HEK293 (cell line): Measurements from ENCODE around the gene SRRM4.

Experiments
- BCL11A ChIP-seq: fragments of 450-650 bp; formaldehyde crosslinking; IDR thresholded peaks from 2 replicates; pipeline ENCODE4 v1.5.1; 2016; ENCODE audit warnings: low read depth, missing biosample characterization, missing genetic modification characterization
- GLIS1 ChIP-seq: fragments of 450-650 bp; formaldehyde crosslinking; IDR thresholded peaks from 2 replicates; pipeline ENCODE4 v1.5.1; 2016; ENCODE audit warnings: missing biosample characterization, missing genetic modification characterization
- KLF1 ChIP-seq: fragments of 450-650 bp; formaldehyde crosslinking; IDR thresholded peaks from 2 replicates; pipeline ENCODE4 v1.5.1; 2016; ENCODE audit warnings: missing biosample characterization, missing genetic modification characterization
- OSR2 ChIP-seq: fragments of 450-650 bp; formaldehyde crosslinking; IDR thresholded peaks from 2 replicates; pipeline ENCODE4 v1.5.1; 2016; ENCODE audit warnings: missing biosample characterization, missing genetic modification characterization
- PRDM1 ChIP-seq: fragments of 450-650 bp; formaldehyde crosslinking; IDR thresholded peaks from 2 replicates; pipeline ENCODE4; 2016; ENCODE audit warnings: missing biosample characterization, missing genetic modification characterization
- REPIN1 ChIP-seq: fragments of 450-650 bp; formaldehyde crosslinking; IDR thresholded peaks from 2 replicates; pipeline ENCODE4 v1.5.1; 2017; ENCODE audit warnings: missing biosample characterization, missing genetic modification characterization, low read depth
- SP2 ChIP-seq: fragments of 450-650 bp; formaldehyde crosslinking; IDR thresholded peaks from 2 replicates; pipeline ENCODE4 v1.5.1; 2016; ENCODE audit warnings: missing biosample characterization, missing genetic modification characterization
- YY1 ChIP-seq: fragments of 450-650 bp; formaldehyde crosslinking; IDR thresholded peaks from 2 replicates; pipeline ENCODE4 v1.5.1; 2018; ENCODE audit warnings: missing biosample characterization, missing genetic modification characterization
- ZBTB20 ChIP-seq: fragments of 450-650 bp; formaldehyde crosslinking; IDR thresholded peaks from 2 replicates; pipeline ENCODE4 v1.5.1; 2016; ENCODE audit warnings: missing biosample characterization, missing genetic modification characterization
- ZBTB21 ChIP-seq: fragments of 450-650 bp; formaldehyde crosslinking; IDR thresholded peaks from 2 replicates; pipeline ENCODE4 v1.5.1; 2017; ENCODE audit warnings: missing biosample characterization, missing genetic modification characterization
- ZBTB48 ChIP-seq: fragments of 450-650 bp; formaldehyde crosslinking; IDR thresholded peaks from 2 replicates; pipeline ENCODE4 v1.5.1; 2016; ENCODE audit warnings: missing biosample characterization, missing genetic modification characterization
- ZFP69B ChIP-seq: fragments of 450-650 bp; formaldehyde crosslinking; IDR thresholded peaks from 2 replicates; pipeline ENCODE4 v1.5.1; 2016; ENCODE audit warnings: missing biosample characterization, missing genetic modification characterization
- ZNF274 ChIP-seq, 2 experiments: fragments of 200-500 bp in 1 of 2; fragments of 450-650 bp in 1 of 2; sonication (Bioruptor generic) in 1 of 2; formaldehyde crosslinking in 1 of 2; IDR thresholded peaks; 2 replicates each; pipeline versions ENCODE4 v1.5.1 to v1.6.1; 2014 to 2016; ENCODE audit warnings: borderline replicate concordance in 1 of 2, inconsistent platforms in 1 of 2, low read length in 1 of 2, missing biosample characterization in 1 of 2, missing genetic modification characterization in 1 of 2
- ZNF660 ChIP-seq: fragments of 450-650 bp; IDR thresholded peaks from 2 replicates; pipeline ENCODE4 v1.5.1; 2018; ENCODE audit warnings: missing biosample characterization, mild to moderate bottlenecking, missing genetic modification characterization
- ZNF785 ChIP-seq: fragments of 450-650 bp; formaldehyde crosslinking; IDR thresholded peaks from 2 replicates; pipeline ENCODE4 v1.5.1; 2016; ENCODE audit warnings: missing biosample characterization, missing genetic modification characterization
- ZNF791 ChIP-seq: fragments of 450-650 bp; formaldehyde crosslinking; IDR thresholded peaks from 2 replicates; pipeline ENCODE4 v1.5.1; 2016; ENCODE audit warnings: missing biosample characterization, missing genetic modification characterization
- ZSCAN30 ChIP-seq: fragments of 450-650 bp; IDR thresholded peaks from 2 replicates; pipeline ENCODE4 v1.5.1; 2018; ENCODE audit warnings: missing biosample characterization, mild to moderate bottlenecking, missing genetic modification characterization, moderate library complexity
- TF ChIP-seq, protein P1 (sequence below): fragments of 450-650 bp; formaldehyde crosslinking; conservative IDR thresholded peaks from 2 replicates; pipeline ENCODE4 v1.5.1; 2016; ENCODE audit warnings: low read depth, missing biosample characterization, missing genetic modification characterization
- TF ChIP-seq, protein P2 (sequence below): fragments of 450-650 bp; formaldehyde crosslinking; IDR thresholded peaks from 2 replicates; pipeline ENCODE4 v1.5.1; 2016; ENCODE audit warnings: missing biosample characterization, missing genetic modification characterization
- TF ChIP-seq, protein P3 (sequence below): fragments of 450-650 bp; formaldehyde crosslinking; IDR thresholded peaks from 2 replicates; pipeline ENCODE4 v1.5.1; 2016; ENCODE audit warnings: missing biosample characterization, missing genetic modification characterization, borderline replicate concordance
- TF ChIP-seq, protein P4 (sequence below): fragments of 450-650 bp; formaldehyde crosslinking; IDR thresholded peaks from 2 replicates; pipeline ENCODE4 v1.5.1; 2016; ENCODE audit warnings: missing biosample characterization, missing genetic modification characterization
- TF ChIP-seq, protein P5 (sequence below): fragments of 450-650 bp; formaldehyde crosslinking; IDR thresholded peaks from 2 replicates; pipeline ENCODE4 v1.5.1; 2016; ENCODE audit warnings: missing biosample characterization, missing genetic modification characterization

SRRM4 gene

DNA sequence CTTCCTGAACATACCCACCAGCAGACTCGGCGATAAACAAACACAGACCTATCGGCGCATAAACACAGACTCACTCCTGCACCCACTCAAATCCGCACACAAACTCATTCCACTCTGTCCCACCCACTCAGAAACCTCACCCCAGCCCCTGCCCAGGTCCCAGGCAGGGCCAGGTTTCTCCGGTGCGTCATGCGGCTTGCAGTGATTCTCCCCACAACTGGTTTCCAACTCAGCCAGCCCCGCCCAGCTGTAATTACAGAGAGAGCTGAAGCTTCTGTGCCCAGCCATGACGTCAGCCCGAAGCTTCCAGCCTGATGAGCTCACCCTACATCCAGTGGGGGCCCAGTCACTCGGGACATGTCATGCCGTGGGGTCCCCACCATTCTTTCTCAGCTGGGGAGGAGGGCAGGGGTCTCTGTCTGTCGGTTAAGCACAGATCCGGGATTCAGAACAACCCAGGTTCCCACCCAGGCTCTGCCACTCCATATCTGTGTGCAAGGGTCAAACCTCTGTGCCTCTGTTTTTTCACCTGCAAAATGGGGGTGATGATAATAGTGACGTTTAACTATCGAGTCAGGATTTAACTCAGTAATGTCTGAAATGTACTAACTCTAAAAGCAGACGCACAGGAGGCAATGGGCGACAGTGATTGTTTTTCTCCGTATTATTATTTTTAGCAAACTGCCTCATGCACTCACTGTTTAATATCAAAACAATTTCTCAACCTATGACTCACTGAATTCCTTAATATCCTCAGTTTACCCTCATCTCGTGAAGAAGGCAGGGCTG lies 195.1 kb downstream of the SRRM4 start (continued):
- TF ChIP-seq, protein P1, sequence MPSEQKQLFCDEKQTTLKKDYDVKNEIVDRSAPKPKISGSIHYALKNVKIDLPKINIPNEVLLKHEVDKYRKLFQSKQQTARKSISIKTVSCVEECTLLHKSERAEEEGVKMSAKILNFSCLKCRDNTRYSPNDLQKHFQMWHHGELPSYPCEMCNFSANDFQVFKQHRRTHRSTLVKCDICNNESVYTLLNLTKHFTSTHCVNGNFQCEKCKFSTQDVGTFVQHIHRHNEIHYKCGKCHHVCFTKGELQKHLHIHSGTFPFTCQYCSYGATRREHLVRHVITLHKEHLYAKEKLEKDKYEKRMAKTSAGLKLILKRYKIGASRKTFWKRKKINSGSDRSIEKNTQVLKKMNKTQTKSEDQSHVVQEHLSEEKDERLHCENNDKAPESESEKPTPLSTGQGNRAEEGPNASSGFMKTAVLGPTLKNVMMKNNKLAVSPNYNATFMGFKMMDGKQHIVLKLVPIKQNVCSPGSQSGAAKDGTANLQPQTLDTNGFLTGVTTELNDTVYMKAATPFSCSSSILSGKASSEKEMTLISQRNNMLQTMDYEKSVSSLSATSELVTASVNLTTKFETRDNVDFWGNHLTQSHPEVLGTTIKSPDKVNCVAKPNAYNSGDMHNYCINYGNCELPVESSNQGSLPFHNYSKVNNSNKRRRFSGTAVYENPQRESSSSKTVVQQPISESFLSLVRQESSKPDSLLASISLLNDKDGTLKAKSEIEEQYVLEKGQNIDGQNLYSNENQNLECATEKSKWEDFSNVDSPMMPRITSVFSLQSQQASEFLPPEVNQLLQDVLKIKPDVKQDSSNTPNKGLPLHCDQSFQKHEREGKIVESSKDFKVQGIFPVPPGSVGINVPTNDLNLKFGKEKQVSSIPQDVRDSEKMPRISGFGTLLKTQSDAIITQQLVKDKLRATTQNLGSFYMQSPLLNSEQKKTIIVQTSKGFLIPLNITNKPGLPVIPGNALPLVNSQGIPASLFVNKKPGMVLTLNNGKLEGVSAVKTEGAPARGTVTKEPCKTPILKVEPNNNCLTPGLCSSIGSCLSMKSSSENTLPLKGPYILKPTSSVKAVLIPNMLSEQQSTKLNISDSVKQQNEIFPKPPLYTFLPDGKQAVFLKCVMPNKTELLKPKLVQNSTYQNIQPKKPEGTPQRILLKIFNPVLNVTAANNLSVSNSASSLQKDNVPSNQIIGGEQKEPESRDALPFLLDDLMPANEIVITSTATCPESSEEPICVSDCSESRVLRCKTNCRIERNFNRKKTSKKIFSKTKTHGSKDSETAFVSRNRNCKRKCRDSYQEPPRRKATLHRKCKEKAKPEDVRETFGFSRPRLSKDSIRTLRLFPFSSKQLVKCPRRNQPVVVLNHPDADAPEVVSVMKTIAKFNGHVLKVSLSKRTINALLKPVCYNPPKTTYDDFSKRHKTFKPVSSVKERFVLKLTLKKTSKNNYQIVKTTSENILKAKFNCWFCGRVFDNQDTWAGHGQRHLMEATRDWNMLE (tag by site-specific recombination): 0 out of 2 replicates have a peak, but pooled peaks have one; percentile 15
- 0 out of 2 replicates have a peak, but pooled peaks have one; percentile 34 for TF ChIP-seq ZBTB20 (tag by site-specific recombination)
- TF ChIP-seq ZNF274 (IDR thresholded peaks at IDR 0.05; ENCODE audit: low read length): no peak
- TF ChIP-seq ZNF274 (tag by site-specific recombination; IDR thresholded peaks at IDR 0.05; ENCODE audit: borderline replicate concordance): no peak
- TF ChIP-seq, protein P2, sequence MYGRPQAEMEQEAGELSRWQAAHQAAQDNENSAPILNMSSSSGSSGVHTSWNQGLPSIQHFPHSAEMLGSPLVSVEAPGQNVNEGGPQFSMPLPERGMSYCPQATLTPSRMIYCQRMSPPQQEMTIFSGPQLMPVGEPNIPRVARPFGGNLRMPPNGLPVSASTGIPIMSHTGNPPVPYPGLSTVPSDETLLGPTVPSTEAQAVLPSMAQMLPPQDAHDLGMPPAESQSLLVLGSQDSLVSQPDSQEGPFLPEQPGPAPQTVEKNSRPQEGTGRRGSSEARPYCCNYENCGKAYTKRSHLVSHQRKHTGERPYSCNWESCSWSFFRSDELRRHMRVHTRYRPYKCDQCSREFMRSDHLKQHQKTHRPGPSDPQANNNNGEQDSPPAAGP (tag by site-specific recombination): peak; percentile 91
- TF ChIP-seq KLF1 (tag by site-specific recombination): peak; percentile 72
- TF ChIP-seq ZSCAN30 (tag by site-specific recombination): no peak
- no peak for TF ChIP-seq YY1 (tag by site-specific recombination)
- peak; percentile 65; the same call in 1 of the 2 replicates for TF ChIP-seq OSR2 (tag by site-specific recombination)
- peak; percentile 25; the same call in 1 of the 2 replicates for TF ChIP-seq ZNF785
- peak; percentile 75; the same call in 1 of the 2 replicates for TF ChIP-seq ZBTB48 (tag by site-specific recombination)
- TF ChIP-seq BCL11A (tag by site-specific recombination): 0 out of 2 replicates have a peak, but pooled peaks have one; percentile 59
- no peak for TF ChIP-seq ZNF791 (tag by site-specific recombination)
- TF ChIP-seq PRDM1 (tag by site-specific recombination): peak; percentile 77
- TF ChIP-seq, protein P3, sequence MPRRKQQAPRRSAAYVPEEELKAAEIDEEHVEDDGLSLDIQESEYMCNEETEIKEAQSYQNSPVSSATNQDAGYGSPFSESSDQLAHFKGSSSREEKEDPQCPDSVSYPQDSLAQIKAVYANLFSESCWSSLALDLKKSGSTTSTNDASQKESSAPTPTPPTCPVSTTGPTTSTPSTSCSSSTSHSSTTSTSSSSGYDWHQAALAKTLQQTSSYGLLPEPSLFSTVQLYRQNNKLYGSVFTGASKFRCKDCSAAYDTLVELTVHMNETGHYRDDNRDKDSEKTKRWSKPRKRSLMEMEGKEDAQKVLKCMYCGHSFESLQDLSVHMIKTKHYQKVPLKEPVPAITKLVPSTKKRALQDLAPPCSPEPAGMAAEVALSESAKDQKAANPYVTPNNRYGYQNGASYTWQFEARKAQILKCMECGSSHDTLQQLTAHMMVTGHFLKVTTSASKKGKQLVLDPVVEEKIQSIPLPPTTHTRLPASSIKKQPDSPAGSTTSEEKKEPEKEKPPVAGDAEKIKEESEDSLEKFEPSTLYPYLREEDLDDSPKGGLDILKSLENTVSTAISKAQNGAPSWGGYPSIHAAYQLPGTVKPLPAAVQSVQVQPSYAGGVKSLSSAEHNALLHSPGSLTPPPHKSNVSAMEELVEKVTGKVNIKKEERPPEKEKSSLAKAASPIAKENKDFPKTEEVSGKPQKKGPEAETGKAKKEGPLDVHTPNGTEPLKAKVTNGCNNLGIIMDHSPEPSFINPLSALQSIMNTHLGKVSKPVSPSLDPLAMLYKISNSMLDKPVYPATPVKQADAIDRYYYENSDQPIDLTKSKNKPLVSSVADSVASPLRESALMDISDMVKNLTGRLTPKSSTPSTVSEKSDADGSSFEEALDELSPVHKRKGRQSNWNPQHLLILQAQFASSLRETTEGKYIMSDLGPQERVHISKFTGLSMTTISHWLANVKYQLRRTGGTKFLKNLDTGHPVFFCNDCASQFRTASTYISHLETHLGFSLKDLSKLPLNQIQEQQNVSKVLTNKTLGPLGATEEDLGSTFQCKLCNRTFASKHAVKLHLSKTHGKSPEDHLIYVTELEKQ (tag by site-specific recombination): peak; percentile 36; the same call in 1 of the 2 replicates
- TF ChIP-seq REPIN1 (tag by site-specific recombination): no peak
- TF ChIP-seq ZBTB21: peak; percentile 98
- TF ChIP-seq, protein P4, sequence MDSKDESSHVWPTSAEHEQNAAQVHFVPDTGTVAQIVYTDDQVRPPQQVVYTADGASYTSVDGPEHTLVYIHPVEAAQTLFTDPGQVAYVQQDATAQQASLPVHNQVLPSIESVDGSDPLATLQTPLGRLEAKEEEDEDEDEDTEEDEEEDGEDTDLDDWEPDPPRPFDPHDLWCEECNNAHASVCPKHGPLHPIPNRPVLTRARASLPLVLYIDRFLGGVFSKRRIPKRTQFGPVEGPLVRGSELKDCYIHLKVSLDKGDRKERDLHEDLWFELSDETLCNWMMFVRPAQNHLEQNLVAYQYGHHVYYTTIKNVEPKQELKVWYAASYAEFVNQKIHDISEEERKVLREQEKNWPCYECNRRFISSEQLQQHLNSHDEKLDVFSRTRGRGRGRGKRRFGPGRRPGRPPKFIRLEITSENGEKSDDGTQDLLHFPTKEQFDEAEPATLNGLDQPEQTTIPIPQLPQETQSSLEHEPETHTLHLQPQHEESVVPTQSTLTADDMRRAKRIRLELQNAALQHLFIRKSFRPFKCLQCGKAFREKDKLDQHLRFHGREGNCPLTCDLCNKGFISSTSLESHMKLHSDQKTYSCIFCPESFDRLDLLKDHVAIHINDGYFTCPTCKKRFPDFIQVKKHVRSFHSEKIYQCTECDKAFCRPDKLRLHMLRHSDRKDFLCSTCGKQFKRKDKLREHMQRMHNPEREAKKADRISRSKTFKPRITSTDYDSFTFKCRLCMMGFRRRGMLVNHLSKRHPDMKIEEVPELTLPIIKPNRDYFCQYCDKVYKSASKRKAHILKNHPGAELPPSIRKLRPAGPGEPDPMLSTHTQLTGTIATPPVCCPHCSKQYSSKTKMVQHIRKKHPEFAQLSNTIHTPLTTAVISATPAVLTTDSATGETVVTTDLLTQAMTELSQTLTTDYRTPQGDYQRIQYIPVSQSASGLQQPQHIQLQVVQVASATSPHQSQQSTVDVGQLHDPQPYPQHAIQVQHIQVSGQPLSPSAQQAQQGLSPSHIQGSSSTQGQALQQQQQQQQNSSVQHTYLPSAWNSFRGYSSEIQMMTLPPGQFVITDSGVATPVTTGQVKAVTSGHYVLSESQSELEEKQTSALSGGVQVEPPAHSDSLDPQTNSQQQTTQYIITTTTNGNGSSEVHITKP (tag by site-specific recombination): peak; percentile 91
- TF ChIP-seq ZFP69B (tag by site-specific recombination): peak; percentile 88
- TF ChIP-seq, protein P5, sequence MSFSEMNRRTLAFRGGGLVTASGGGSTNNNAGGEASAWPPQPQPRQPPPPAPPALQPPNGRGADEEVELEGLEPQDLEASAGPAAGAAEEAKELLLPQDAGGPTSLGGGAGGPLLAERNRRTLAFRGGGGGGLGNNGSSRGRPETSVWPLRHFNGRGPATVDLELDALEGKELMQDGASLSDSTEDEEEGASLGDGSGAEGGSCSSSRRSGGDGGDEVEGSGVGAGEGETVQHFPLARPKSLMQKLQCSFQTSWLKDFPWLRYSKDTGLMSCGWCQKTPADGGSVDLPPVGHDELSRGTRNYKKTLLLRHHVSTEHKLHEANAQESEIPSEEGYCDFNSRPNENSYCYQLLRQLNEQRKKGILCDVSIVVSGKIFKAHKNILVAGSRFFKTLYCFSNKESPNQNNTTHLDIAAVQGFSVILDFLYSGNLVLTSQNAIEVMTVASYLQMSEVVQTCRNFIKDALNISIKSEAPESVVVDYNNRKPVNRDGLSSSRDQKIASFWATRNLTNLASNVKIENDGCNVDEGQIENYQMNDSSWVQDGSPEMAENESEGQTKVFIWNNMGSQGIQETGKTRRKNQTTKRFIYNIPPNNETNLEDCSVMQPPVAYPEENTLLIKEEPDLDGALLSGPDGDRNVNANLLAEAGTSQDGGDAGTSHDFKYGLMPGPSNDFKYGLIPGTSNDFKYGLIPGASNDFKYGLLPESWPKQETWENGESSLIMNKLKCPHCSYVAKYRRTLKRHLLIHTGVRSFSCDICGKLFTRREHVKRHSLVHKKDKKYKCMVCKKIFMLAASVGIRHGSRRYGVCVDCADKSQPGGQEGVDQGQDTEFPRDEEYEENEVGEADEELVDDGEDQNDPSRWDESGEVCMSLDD (tag by site-specific recombination): peak; percentile 54; the same call in 1 of the 2 replicates
- TF ChIP-seq SP2 (tag by site-specific recombination): peak; percentile 43
- TF ChIP-seq GLIS1: peak; percentile 92
- TF ChIP-seq ZNF660 (tag by site-specific recombination): peak; percentile 61
